IMR-90 (cell line): ENCODE results near the gene IL1RAP. TPM values are rescaled to one million over a fixed set of nuclear protein-coding genes. Genes with fewer than 3 reads are reported as not detected.

ENCODE experiments used
- ATAC-seq: fragments of 200-7000 bp; cut with Tn5 transposase; 2 replicates; pipeline ENCODE4 v1.9.1; 2020; ENCODE audit warnings: low read depth, mild to moderate bottlenecking, moderate library complexity
- BruUV-seq: library from RNA; stranded (reverse); fragments of 400-500 nt; replicated peaks from 2 replicates; lab custom pipeline; 2021; lab: Mats Ljungman, UMichigan
- CTCF ChIA-PET: fragments of 300-600 bp; formaldehyde crosslinking; extraction: SDS; loops from one replicate; lab custom pipeline; 2021; ENCODE audit warnings: antibody characterized with exemption; lab: Yijun Ruan, JAX
- POLR2A ChIA-PET: fragments of 300-600 bp; sonication (Branson Sonifier 250); formaldehyde crosslinking; loops from one replicate; lab custom pipeline; 2022; ENCODE audit warnings: antibody characterized with exemption; ENCODE audit not compliant: unreplicated experiment; lab: Charles Lee
- DNase-seq: peaks from one replicate; pipeline ENCODE4 v3.0.0; 2013
- H2AFZ ChIP-seq: replicated peaks from 2 replicates; pipeline ENCODE3; 2013; ENCODE audit warnings: low read length, mild to moderate bottlenecking; ENCODE audit not compliant: poor library complexity
- H2AK5ac ChIP-seq: 2 replicates; pipeline ENCODE4 v1.6.1; 2013; ENCODE audit warnings: low read depth, low read length, inconsistent platforms
- H2AK9ac ChIP-seq: replicated peaks from 2 replicates; pipeline ENCODE3; 2013; ENCODE audit warnings: mild to moderate bottlenecking, low read depth, low read length, moderate library complexity; ENCODE audit not compliant: poor library complexity
- H2BK120ac ChIP-seq: 2 replicates; pipeline ENCODE4 v1.6.1; 2013; ENCODE audit warnings: low read depth, low read length, inconsistent platforms
- H2BK15ac ChIP-seq: 3 replicates; pipeline ENCODE4 v1.6.1; 2013; ENCODE audit warnings: low read depth, low read length, inconsistent platforms
- H2BK20ac ChIP-seq: 2 replicates; pipeline ENCODE4 v1.6.1; 2013; ENCODE audit warnings: low read depth, mild to moderate bottlenecking, inconsistent platforms, low read length, moderate library complexity
- H2BK5ac ChIP-seq: 2 replicates; pipeline ENCODE4 v1.6.1; 2013; ENCODE audit warnings: mild to moderate bottlenecking, low read depth, low read length, inconsistent platforms; ENCODE audit not compliant: poor library complexity, severe bottlenecking
- H3K14ac ChIP-seq: replicated peaks from 2 replicates; pipeline ENCODE4 v1.6.1; 2013; ENCODE audit warnings: low read depth, low read length, inconsistent platforms
- H3K18ac ChIP-seq: 2 replicates; pipeline ENCODE4 v1.6.1; 2013; ENCODE audit warnings: low read depth, low read length, control low read depth
- H3K23ac ChIP-seq: 2 replicates; pipeline ENCODE4 v1.6.1; 2013; ENCODE audit warnings: low read depth, low read length, inconsistent platforms
- H3K27ac ChIP-seq: 2 replicates; pipeline ENCODE4 v1.5.1; 2013; ENCODE audit warnings: mild to moderate bottlenecking, control low read depth, low read length; ENCODE audit not compliant: insufficient read depth
- H3K27me3 ChIP-seq: 2 replicates; pipeline ENCODE4 v1.6.1; 2013; ENCODE audit warnings: low read length; ENCODE audit not compliant: control insufficient read depth, insufficient read depth
- H3K36me3 ChIP-seq: 2 replicates; pipeline ENCODE4 v1.6.1; 2013; ENCODE audit warnings: low read length, mixed read lengths; ENCODE audit not compliant: control insufficient read depth, insufficient read depth
- H3K4ac ChIP-seq: 2 replicates; pipeline ENCODE4 v1.6.1; 2013; ENCODE audit warnings: low read depth, low read length, inconsistent platforms
- H3K4me1 ChIP-seq: 2 replicates; pipeline ENCODE4 v1.6.1; 2013; ENCODE audit warnings: low read length, mixed read lengths; ENCODE audit not compliant: control insufficient read depth, insufficient read depth
- H3K4me2 ChIP-seq: 2 replicates; pipeline ENCODE4 v1.6.1; 2013; ENCODE audit warnings: low read depth, mild to moderate bottlenecking, control low read depth, low read length, moderate library complexity
- H3K4me3 ChIP-seq: 2 replicates; pipeline ENCODE4 v1.5.1; 2013; ENCODE audit warnings: low read depth, mild to moderate bottlenecking, control low read depth, low read length, moderate library complexity; ENCODE audit not compliant: insufficient read depth
- H3K56ac ChIP-seq: 2 replicates; pipeline ENCODE4 v1.6.1; 2013; ENCODE audit warnings: low read length, inconsistent platforms; ENCODE audit not compliant: insufficient read depth; ENCODE audit errors: extremely low read depth
- H3K79me1 ChIP-seq, 2 experiments: 2 replicates each; pipeline ENCODE4 v1.6.1; 2013; ENCODE audit warnings: low read length in 2 of 2, inconsistent platforms in 1 of 2, low read depth in 1 of 2
- H3K9ac ChIP-seq: 2 replicates; pipeline ENCODE4 v1.6.1; 2013; ENCODE audit warnings: low read depth, low read length, control low read depth
- H3K9me1 ChIP-seq: 2 replicates; pipeline ENCODE4 v1.6.1; 2013; ENCODE audit warnings: low read length, inconsistent platforms; ENCODE audit not compliant: insufficient read depth
- H3K9me3 ChIP-seq: 2 replicates; pipeline ENCODE4 v1.6.1; 2013; ENCODE audit warnings: low read length; ENCODE audit not compliant: control insufficient read depth, insufficient read depth
- H4K20me1 ChIP-seq: 2 replicates; pipeline ENCODE4 v1.6.1; 2013; ENCODE audit warnings: low read length, inconsistent platforms; ENCODE audit not compliant: insufficient read depth
- H4K5ac ChIP-seq: 2 replicates; pipeline ENCODE4 v1.6.1; 2013; ENCODE audit warnings: mild to moderate bottlenecking, low read depth, low read length, control low read depth
- H4K8ac ChIP-seq, 2 experiments: 2 replicates each; pipeline ENCODE4 v1.6.1; 2013; ENCODE audit warnings: low read depth in 2 of 2, low read length in 2 of 2, control low read depth in 1 of 2, inconsistent platforms in 1 of 2
- H4K91ac ChIP-seq: 2 replicates; pipeline ENCODE4 v1.6.1; 2013; ENCODE audit warnings: low read depth, low read length, inconsistent platforms; ENCODE audit not compliant: insufficient read depth
- CEBPB ChIP-seq: IDR thresholded peaks from 2 replicates; pipeline ENCODE4 v1.6.1; 2012; ENCODE audit warnings: low read depth, low read length, improper control_type of control experiment
- MAFK ChIP-seq: IDR thresholded peaks from 2 replicates; pipeline ENCODE4 v1.6.1; 2012; ENCODE audit warnings: low read depth, low read length, improper control_type of control experiment
- MXI1 ChIP-seq: IDR thresholded peaks from 2 replicates; pipeline ENCODE4 v1.6.1; 2012; ENCODE audit warnings: low read depth, mild to moderate bottlenecking, low read length, moderate library complexity, borderline replicate concordance
- RFX5 ChIP-seq: IDR thresholded peaks from 2 replicates; pipeline ENCODE4 v1.8.0; 2012; ENCODE audit warnings: low read depth, mild to moderate bottlenecking, low read length, moderate library complexity
- WGBS, 2 experiments: methylation state at CpG; one replicate each; pipeline versions ENCODE4 v1.1.5 to v1.1.7; 2013; ENCODE audit warnings: missing lambda C conversion rate in 2 of 2; ENCODE audit not compliant: insufficient read length in 1 of 2; ENCODE audit errors: extremely low coverage in 2 of 2; 5-methylcytosine and 5-hydroxymethylcytosine counted together
- dilution Hi-C: fragments of 300-500 bp; cut with HindIII; formaldehyde crosslinking; loops from one replicate; pipeline ENCODE4 v1.14.3; 2018; ENCODE audit warnings: low sequenced_read_pairs; ENCODE audit not compliant: unreplicated experiment
- in situ Hi-C: fragments of 300-500 bp; cut with MboI; formaldehyde crosslinking; loops from 3 replicates; pipeline ENCODE4 v1.14.3; 2019; ENCODE audit warnings: low sequenced_read_pairs, inconsistent platforms, mixed read lengths
- intact Hi-C: fragments of 100-400 bp; cut with micrococcal nuclease; formaldehyde crosslinking; loops from 2 replicates; pipeline ENCODE4 v1.10.0; 2022
- polyA plus RNA-seq, 3 experiments: library from polyadenylated mRNA; depleted of rRNA; stranded (reverse); fragments of >200 nt; gene quantifications; 2 replicates each; pipeline ENCODE4 v1.2.3, GENCODE V29; 2012; ENCODE audit warnings: low replicate concordance in 1 of 3
- total RNA-seq: library from RNA; depleted of rRNA; stranded (reverse); fragments of >200 nt; gene quantifications from 2 replicates; pipeline ENCODE4 v1.2.3, GENCODE V29; 2012

The IL1RAP gene
- total and polyA plus RNA-seq, 2 of the 4 experiments (the other 2 are of a cell fraction), result 8.3 to 11.3 TPM

DNA sequence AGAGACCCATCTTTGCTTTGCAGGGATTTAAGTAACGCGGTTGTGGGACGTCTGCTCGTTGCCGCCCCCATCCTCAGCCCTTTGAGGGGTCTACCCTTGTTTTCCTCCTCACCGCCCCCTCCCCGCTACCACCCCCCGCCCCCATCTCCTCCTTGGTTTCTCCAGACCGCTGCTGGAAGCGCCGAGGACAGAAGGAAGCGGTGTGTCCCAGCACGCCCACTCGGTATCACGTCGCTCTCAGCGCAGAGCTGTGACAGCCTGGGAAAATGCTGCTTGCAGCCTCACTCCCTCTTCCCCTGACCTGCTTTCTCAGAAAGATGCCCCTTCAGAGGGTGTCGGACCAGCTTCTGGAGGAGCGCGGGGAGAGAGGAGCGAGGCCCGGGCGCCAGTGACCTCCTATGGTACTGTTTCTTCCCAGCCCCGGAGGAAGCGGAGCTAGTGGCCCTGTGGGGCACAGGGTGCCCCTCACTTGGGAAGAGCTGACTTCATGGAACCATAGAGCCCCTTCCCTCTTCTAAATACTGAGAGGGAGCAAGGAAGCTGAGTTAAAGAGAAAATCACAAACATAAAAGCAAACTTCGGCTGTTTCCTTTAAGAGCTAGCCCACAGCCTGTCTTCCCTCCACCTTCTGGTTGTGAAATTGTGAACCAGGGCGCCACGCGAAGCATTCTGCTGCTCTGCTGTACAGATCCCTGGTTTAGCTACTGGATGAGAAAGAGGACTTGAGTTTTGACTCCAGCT lies 698 bp downstream of the IL1RAP start:
- H2AK9ac ChIP-seq, result peak overlapping the region; percentile 47
- 4% methylated on average over 5 of the region's 29 CpGs; no CpG with 5 or more reads in 1 of the 2 experiments for WGBS, 2 experiments
- peak; percentile 17; the same call in 1 of the 2 replicates for TF ChIP-seq MXI1
- no peak for TF ChIP-seq MAFK
- no peak for TF ChIP-seq RFX5
- TF ChIP-seq CEBPB, result peak; percentile 76
- no peak overlapping the region for H2AK5ac ChIP-seq
- peak overlapping the region; percentile 60 for H3K4me3 ChIP-seq
- H3K4me2 ChIP-seq, result peak overlapping the region; percentile 96
- no peak overlapping the region for H2BK15ac ChIP-seq
- H2BK20ac ChIP-seq, result no peak overlapping the region
- H3K56ac ChIP-seq, result 0 out of 2 replicates have a peak overlapping the region, but pooled peaks have one; percentile 10
- H3K36me3 ChIP-seq, result no peaks in the 10 kb centered on the region
- H3K4me1 ChIP-seq, result peaks cover 7% of the 10 kb centered on the region; the same call in 1 of the 2 replicates
- in situ Hi-C loops, result no loop called here
- peak overlapping the region; percentile 38; the same call in 1 of the 2 replicates for H3K4ac ChIP-seq
- H3K9ac ChIP-seq, result peak overlapping the region; percentile 79
- H2AFZ ChIP-seq, result peak overlapping the region; percentile 91
- dilution Hi-C loops, result no loop called here
- no peaks in the 10 kb centered on the region for H3K9me3 ChIP-seq
- peak overlapping the region; percentile 51; the same call in 1 of the 2 replicates for H3K18ac ChIP-seq
- peaks cover 21 to 32% of the 10 kb centered on the region in 2 experiments; a peak in 3 of 4 replicates for H3K79me1 ChIP-seq
- H4K5ac ChIP-seq, result no peak overlapping the region
- H3K27me3 ChIP-seq, result no peaks in the 10 kb centered on the region
- peaks cover 4% of the 10 kb centered on the region; the same call in 1 of the 2 replicates for H3K9me1 ChIP-seq
- ATAC-seq, result peak; percentile 36
- DNase-seq, result peak; percentile 60
- peak overlapping the region; percentile 97 for H3K23ac ChIP-seq
- intact Hi-C loops, result loop anchor here (1.0 to 10.0 kb wide), 4 partner anchors 183 to 550 kb away; no protein-coding TSS in a partner anchor
- BruUV-seq, result no TSS peak
- H3K27ac ChIP-seq, result peak overlapping the region; percentile 48
- peak overlapping the region; percentile 72 for H3K14ac ChIP-seq
- H4K20me1 ChIP-seq, result no peaks in the 10 kb centered on the region
- 0 out of 2 replicates have a peak overlapping the region, but pooled peaks have one; percentile 25 for H2BK120ac ChIP-seq
- POLR2A ChIA-PET, result no interaction called here
- H4K91ac ChIP-seq, result no peak overlapping the region; the same call in 1 of the 2 replicates
- CTCF ChIA-PET, result interaction anchor here (0.6 to 2.6 kb wide), 6 partner anchors 19 to 739 kb away, joined by 3 to 9 read pairs (median 4); no protein-coding TSS in a partner anchor
- peak overlapping the region; percentile 60 for H2BK5ac ChIP-seq
- H4K8ac ChIP-seq, result peak overlapping the region in 1 of 2 experiments; percentile 49; a peak in 2 of 4 replicates
